ENCODE data around the gene TRMT11.

DNA sequence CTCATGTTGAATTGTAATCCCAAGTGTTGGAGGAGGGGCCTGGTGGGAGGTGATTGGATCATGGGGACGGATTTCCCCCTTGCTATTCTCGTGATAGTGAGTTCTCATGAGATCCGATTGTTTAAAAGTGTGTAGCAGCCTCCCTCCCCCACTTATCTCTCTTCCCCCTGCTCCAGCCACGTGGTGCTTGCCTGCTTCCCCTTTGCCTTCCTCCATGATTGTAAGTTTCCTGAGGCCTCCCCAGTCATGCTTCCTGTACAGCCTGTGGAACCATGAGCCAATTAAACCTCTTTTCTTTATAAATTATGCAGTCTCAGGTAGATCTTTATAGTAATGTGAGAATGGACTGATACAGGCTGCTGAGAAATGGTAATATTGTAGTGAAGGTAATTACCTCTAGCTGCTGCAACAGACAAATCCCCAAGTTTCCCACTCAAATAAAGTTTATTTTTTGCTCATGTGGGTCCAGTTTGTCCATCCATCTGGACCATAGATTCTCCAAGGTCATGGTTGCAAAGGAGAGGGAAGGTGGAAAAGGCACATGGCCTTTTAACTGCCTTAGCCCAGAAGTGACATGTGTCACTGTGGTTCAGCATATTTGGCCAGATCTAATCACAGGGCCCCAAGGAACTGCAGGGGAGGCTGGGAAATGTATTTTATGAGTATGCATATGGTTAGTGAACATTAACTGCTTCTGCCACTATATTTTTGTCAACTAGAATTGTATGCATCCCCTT lies 89.2 kb downstream of the TRMT11 start:
- TF ChIP-seq, protein P1, sequence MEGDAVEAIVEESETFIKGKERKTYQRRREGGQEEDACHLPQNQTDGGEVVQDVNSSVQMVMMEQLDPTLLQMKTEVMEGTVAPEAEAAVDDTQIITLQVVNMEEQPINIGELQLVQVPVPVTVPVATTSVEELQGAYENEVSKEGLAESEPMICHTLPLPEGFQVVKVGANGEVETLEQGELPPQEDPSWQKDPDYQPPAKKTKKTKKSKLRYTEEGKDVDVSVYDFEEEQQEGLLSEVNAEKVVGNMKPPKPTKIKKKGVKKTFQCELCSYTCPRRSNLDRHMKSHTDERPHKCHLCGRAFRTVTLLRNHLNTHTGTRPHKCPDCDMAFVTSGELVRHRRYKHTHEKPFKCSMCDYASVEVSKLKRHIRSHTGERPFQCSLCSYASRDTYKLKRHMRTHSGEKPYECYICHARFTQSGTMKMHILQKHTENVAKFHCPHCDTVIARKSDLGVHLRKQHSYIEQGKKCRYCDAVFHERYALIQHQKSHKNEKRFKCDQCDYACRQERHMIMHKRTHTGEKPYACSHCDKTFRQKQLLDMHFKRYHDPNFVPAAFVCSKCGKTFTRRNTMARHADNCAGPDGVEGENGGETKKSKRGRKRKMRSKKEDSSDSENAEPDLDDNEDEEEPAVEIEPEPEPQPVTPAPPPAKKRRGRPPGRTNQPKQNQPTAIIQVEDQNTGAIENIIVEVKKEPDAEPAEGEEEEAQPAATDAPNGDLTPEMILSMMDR (IDR thresholded peaks at IDR 0.05) = no peak
- no peak for TF ChIP-seq EZH2 (IDR thresholded peaks at IDR 0.05)
